CD14-positive monocyte (primary cell): ENCODE data around the gene OTOG. TPM values are rescaled to one million over a fixed set of nuclear protein-coding genes. Genes with fewer than 3 reads are reported as not detected.
A peak's percentile ranks its signal among the peaks of the same experiment; 100 is the strongest.

Experiments used
- DNase-seq, 3 donors: peaks; one replicate each; pipeline ENCODE4 v3.0.0-alpha.2; 2011 to 2022
- H2AFZ ChIP-seq: 2 replicates; pipeline ENCODE4 v1.6.0; 2012; ENCODE audit warnings: mild to moderate bottlenecking, low read depth, low read length, inconsistent platforms; ENCODE audit not compliant: insufficient read depth, poor library complexity, severe bottlenecking
- H3K27ac ChIP-seq, 2 donors: 1 replicate in 1 of 2; 2 replicates in 1 of 2; pipeline ENCODE4 v1.5.1; 2012 to 2013; ENCODE audit warnings: low read length in 2 of 2, control low read depth in 1 of 2, inconsistent platforms in 1 of 2, low read depth in 1 of 2, mild to moderate bottlenecking in 1 of 2
- H3K27me3 ChIP-seq, 2 donors: one replicate each; pipeline versions ENCODE4 v1.6.0 to v1.6.1; 2011 to 2013; ENCODE audit warnings: low read length in 2 of 2; ENCODE audit not compliant: control insufficient read depth in 2 of 2, insufficient read depth in 2 of 2
- H3K36me3 ChIP-seq, 2 donors: replicated peaks in 1 of 2; 1 replicate in 1 of 2; 2 replicates in 1 of 2; pipeline versions ENCODE4 v1.5.1 to v1.6.1; 2012 to 2013; ENCODE audit warnings: low read length in 2 of 2, control low read depth in 1 of 2, inconsistent platforms in 1 of 2, mild to moderate bottlenecking in 1 of 2; ENCODE audit not compliant: insufficient read depth in 2 of 2, control insufficient read depth in 1 of 2
- H3K4me1 ChIP-seq, 2 donors: 1 replicate in 1 of 2; 2 replicates in 1 of 2; pipeline versions ENCODE4 v1.5.1 to v1.6.1; 2012 to 2013; ENCODE audit warnings: low read length in 2 of 2, control low read depth in 1 of 2, inconsistent platforms in 1 of 2, mild to moderate bottlenecking in 1 of 2, moderate library complexity in 1 of 2; ENCODE audit not compliant: insufficient read depth in 2 of 2, control insufficient read depth in 1 of 2
- H3K4me2 ChIP-seq: replicated peaks from 2 replicates; pipeline ENCODE3; 2012; ENCODE audit warnings: low read length, moderate library complexity, mild to moderate bottlenecking; ENCODE audit not compliant: poor library complexity, severe bottlenecking; ENCODE audit errors: extremely low read depth
- H3K4me3 ChIP-seq, 3 experiments: fragments of 200-600 bp in 1 of 3; sonication (generic) in 1 of 3; replicated peaks in 1 of 3; 1 replicate in 2 of 3; 2 replicates in 1 of 3; pipeline ENCODE4 v1.5.1; 2011 to 2013; ENCODE audit warnings: low read length in 3 of 3, mild to moderate bottlenecking in 3 of 3, control low read depth in 2 of 3, low read depth in 2 of 3, inconsistent platforms in 1 of 3, moderate library complexity in 1 of 3
- H3K79me2 ChIP-seq: 2 replicates; pipeline ENCODE4 v1.6.0; 2012; ENCODE audit warnings: mild to moderate bottlenecking, control low read depth, inconsistent platforms, low read length, moderate library complexity; ENCODE audit not compliant: insufficient read depth
- H3K9ac ChIP-seq: 2 replicates; pipeline ENCODE4 v1.6.0; 2017; ENCODE audit warnings: low read length, mild to moderate bottlenecking; ENCODE audit not compliant: insufficient read depth, poor library complexity, severe bottlenecking
- H3K9me3 ChIP-seq, 2 donors: replicated peaks in 1 of 2; 1 replicate in 1 of 2; 2 replicates in 1 of 2; pipeline versions ENCODE4 v1.5.1 to v1.6.1; 2012 to 2013; ENCODE audit warnings: low read length in 2 of 2, control low read depth in 1 of 2; ENCODE audit not compliant: control insufficient read depth in 1 of 2, insufficient read depth in 1 of 2
- H4K20me1 ChIP-seq: 2 replicates; pipeline ENCODE4 v1.6.0; 2012; ENCODE audit warnings: mild to moderate bottlenecking, low read length, control low read depth, moderate library complexity; ENCODE audit not compliant: insufficient read depth
- H3K27ac Mint-ChIP-seq, 7 donors: one replicate each; pipeline ENCODE4 v1.8.0; 2020; ENCODE audit warnings: mild to moderate bottlenecking in 7 of 7, mixed read lengths in 7 of 7, moderate library complexity in 6 of 7, inconsistent platforms in 2 of 7
- H3K27me3 Mint-ChIP-seq, 3 donors: one replicate each; pipeline ENCODE4 v1.8.0; 2021 to 2022; ENCODE audit warnings: low read depth in 3 of 3, mild to moderate bottlenecking in 3 of 3, mixed read lengths in 3 of 3, moderate library complexity in 3 of 3, inconsistent platforms in 1 of 3
- H3K36me3 Mint-ChIP-seq, 2 donors: one replicate each; pipeline ENCODE4 v1.8.0; 2020; ENCODE audit warnings: mixed read lengths in 2 of 2, inconsistent platforms in 1 of 2, mild to moderate bottlenecking in 1 of 2
- H3K4me1 Mint-ChIP-seq: one replicate; pipeline ENCODE4 v1.8.0; 2020; ENCODE audit warnings: mild to moderate bottlenecking, mixed read lengths
- H3K4me3 Mint-ChIP-seq, 2 donors: one replicate each; pipeline ENCODE4 v1.8.0; 2020; ENCODE audit warnings: mild to moderate bottlenecking in 2 of 2, mixed read lengths in 2 of 2, moderate library complexity in 1 of 2
- H3K9me3 Mint-ChIP-seq, 7 donors: one replicate each; pipeline ENCODE4 v1.8.0; 2020 to 2022; ENCODE audit warnings: mixed read lengths in 7 of 7, mild to moderate bottlenecking in 6 of 7, moderate library complexity in 6 of 7, inconsistent platforms in 2 of 7
- WGBS: methylation state at CpG from one replicate; pipeline ENCODE4 v1.1.5; 2013; ENCODE audit warnings: missing lambda C conversion rate; ENCODE audit not compliant: insufficient coverage; 5-methylcytosine and 5-hydroxymethylcytosine counted together
- intact Hi-C, 2 donors: fragments of 100-400 bp; cut with micrococcal nuclease; formaldehyde crosslinking; loops; one replicate each; pipeline versions ENCODE4 v1.15.0 to v1.15.1; 2023
- polyA plus RNA-seq, 3 donors: library from polyadenylated mRNA; depleted of rRNA in 1 of 3; unstranded in 2 of 3; stranded (reverse) in 1 of 3; fragments of 300-500 nt in 2 of 3; fragments of >200 nt in 1 of 3; fragmentation: Illumina TruSeq in 2 of 3; gene quantifications; 1 replicate in 2 of 3; 2 replicates in 1 of 3; pipeline ENCODE4 v1.2.3, GENCODE V29; 2012 to 2021
- TF ChIP-seq, protein P1 (sequence below): fragments of 200-600 bp; IDR thresholded peaks from one replicate; pipeline ENCODE4 v1.8.0; 2022; ENCODE audit warnings: antibody characterized with exemption, mild to moderate bottlenecking

The OTOG gene
- polyA plus RNA-seq, 3 donors = not detected

DNA sequence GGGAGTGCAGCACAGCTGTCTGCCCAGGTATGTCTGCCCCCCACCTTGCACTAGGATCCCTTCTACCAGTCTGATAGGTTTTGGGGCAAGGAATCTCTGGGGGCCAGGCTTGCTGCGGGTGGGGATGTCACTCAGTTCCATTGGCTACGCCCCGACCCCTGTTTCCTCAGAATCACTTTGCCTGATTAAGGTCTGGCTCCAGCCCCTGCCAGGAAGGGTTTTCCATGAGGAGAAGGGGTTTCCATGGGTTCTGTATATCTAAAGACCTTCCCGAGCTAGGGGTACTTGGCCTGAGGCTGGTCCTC is 14.0 kb downstream of the OTOG start:
- no peaks in the 10 kb centered on the region for H4K20me1 ChIP-seq
- H3K4me3 ChIP-seq = no peak overlapping the region
- no peak overlapping the region for H3K4me2 ChIP-seq
- H2AFZ ChIP-seq = no peak overlapping the region
- intact Hi-C loops = loop anchor here in 1 of 2 donors (10.0 kb wide), 1 partner anchor 1214 kb away; no protein-coding TSS in a partner anchor
- no peaks in the 10 kb centered on the region for H3K79me2 ChIP-seq
- DNase-seq = no peak
- no peak overlapping the region for H3K9ac ChIP-seq
- Mint-ChIP-seq H3K9me3 (no peaks in the 10 kb centered on the region), H3K27ac (no peak overlapping the region), H3K4me3 (no peak overlapping the region), H3K27me3 (peaks cover 3 to 16% (median 10%) of the 10 kb centered on the region in 3 donors), H3K36me3 (no peaks in the 10 kb centered on the region), H3K4me1 (no peaks in the 10 kb centered on the region)
- TF ChIP-seq, protein P1, sequence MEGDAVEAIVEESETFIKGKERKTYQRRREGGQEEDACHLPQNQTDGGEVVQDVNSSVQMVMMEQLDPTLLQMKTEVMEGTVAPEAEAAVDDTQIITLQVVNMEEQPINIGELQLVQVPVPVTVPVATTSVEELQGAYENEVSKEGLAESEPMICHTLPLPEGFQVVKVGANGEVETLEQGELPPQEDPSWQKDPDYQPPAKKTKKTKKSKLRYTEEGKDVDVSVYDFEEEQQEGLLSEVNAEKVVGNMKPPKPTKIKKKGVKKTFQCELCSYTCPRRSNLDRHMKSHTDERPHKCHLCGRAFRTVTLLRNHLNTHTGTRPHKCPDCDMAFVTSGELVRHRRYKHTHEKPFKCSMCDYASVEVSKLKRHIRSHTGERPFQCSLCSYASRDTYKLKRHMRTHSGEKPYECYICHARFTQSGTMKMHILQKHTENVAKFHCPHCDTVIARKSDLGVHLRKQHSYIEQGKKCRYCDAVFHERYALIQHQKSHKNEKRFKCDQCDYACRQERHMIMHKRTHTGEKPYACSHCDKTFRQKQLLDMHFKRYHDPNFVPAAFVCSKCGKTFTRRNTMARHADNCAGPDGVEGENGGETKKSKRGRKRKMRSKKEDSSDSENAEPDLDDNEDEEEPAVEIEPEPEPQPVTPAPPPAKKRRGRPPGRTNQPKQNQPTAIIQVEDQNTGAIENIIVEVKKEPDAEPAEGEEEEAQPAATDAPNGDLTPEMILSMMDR = no peak
- H3K27me3 ChIP-seq = no peaks in the 10 kb centered on the region
- H3K9me3 ChIP-seq = no peaks in the 10 kb centered on the region
- no peaks in the 10 kb centered on the region for H3K36me3 ChIP-seq
- no peaks in the 10 kb centered on the region for H3K4me1 ChIP-seq
- H3K27ac ChIP-seq = no peak overlapping the region
- WGBS = 100% methylated on average over 3 of the region's 4 CpGs

DNA sequence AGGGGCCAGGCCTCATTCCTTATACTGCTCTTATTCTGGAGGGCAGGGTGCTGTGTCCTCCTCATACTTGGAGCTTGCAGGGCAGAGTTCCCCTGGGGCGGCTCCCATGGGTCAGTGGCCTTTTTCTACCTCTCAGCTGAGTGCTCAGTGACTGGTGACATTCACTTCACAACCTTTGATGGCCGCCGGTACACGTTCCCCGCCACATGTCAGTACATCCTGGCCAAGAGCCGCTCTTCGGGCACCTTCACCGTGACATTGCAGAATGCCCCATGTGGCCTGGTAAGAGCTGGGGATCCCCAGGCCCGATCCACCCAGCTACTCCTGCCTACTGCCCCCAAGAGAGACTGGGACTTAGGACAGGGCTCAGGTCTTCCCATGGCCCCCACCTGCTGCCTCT is 14.5 kb downstream of the OTOG start:
- Histone ChIP-seq H3K36me3 (no peaks in the 10 kb centered on the region), H3K9me3 (no peaks in the 10 kb centered on the region), H4K20me1 (no peaks in the 10 kb centered on the region), H3K4me2 (no peak overlapping the region), H3K4me3 (no peak overlapping the region), H3K27me3 (no peaks in the 10 kb centered on the region), H3K27ac (no peak overlapping the region), H3K9ac (no peak overlapping the region), H3K4me1 (no peaks in the 10 kb centered on the region), H3K79me2 (no peaks in the 10 kb centered on the region), H2AFZ (no peak overlapping the region)
- peaks cover 3 to 13% (median 8%) of the 10 kb centered on the region in 3 donors for H3K27me3 Mint-ChIP-seq
- TF ChIP-seq, protein P1 = no peak
- 94% methylated on average over 9 of the region's 9 CpGs for WGBS
- peak overlapping the region in 1 of 7 donors; percentile 57 for H3K27ac Mint-ChIP-seq
- DNase-seq = no peak
- H3K9me3 Mint-ChIP-seq = no peaks in the 10 kb centered on the region
- no peaks in the 10 kb centered on the region for H3K4me1 Mint-ChIP-seq
- H3K4me3 Mint-ChIP-seq = no peak overlapping the region
- intact Hi-C loops = loop anchor here in 1 of 2 donors (10.0 kb wide), 1 partner anchor 1213 kb away; no protein-coding TSS in a partner anchor
- no peaks in the 10 kb centered on the region for H3K36me3 Mint-ChIP-seq
